Adrenal gland (tissue), 19 donors: Measurements from ENCODE around the gene MRPS16. TPM values are rescaled to one million over a fixed set of nuclear protein-coding genes. Genes with fewer than 3 reads are reported as not detected.

Source experiments
- DNase-seq, 7 donors: peaks; one replicate each; pipeline ENCODE4 v3.0.0-alpha.2; 2019 to 2020
- H3K27ac ChIP-seq, 5 donors: fragments of 200-600 bp; sonication (generic) in 4 of 5; 1 replicate in 3 of 5; 2 replicates in 2 of 5; pipeline versions ENCODE4 v1.5.1 to v1.8.0; 2016 to 2020; ENCODE audit warnings: mild to moderate bottlenecking in 1 of 5
- H3K27me3 ChIP-seq: fragments of 200-600 bp; 2 replicates; pipeline ENCODE4 v1.8.0; 2021
- H3K36me3 ChIP-seq, 2 donors: fragments of 200-600 bp; replicated peaks in 1 of 2; 1 replicate in 1 of 2; 2 replicates in 1 of 2; pipeline versions ENCODE4 v1.5.1 to v1.8.0; 2018 to 2022
- H3K4me1 ChIP-seq, 2 donors: fragments of 200-600 bp; replicated peaks in 1 of 2; 1 replicate in 1 of 2; 2 replicates in 1 of 2; pipeline versions ENCODE4 v1.5.1 to v1.8.0; 2018 to 2021
- H3K4me3 ChIP-seq, 4 donors: fragments of 200-600 bp; sonication (generic) in 3 of 4; one replicate each; pipeline ENCODE4 v1.5.1; 2016 to 2018
- H3K9me3 ChIP-seq, 3 donors: fragments of 200-600 bp; sonication (generic) in 1 of 3; replicated peaks in 1 of 3; 1 replicate in 2 of 3; 2 replicates in 1 of 3; pipeline versions ENCODE4 v1.5.1 to v1.8.0; 2016 to 2021
- POLR2A ChIP-seq, 2 donors: fragments of 450-650 bp; IDR thresholded peaks; one replicate each; pipeline ENCODE4 v1.6.1; 2017; ENCODE audit warnings: antibody characterized with exemption in 2 of 2, mild to moderate bottlenecking in 2 of 2, moderate library complexity in 1 of 2
- WGBS, 4 donors: extraction: QIAGEN DNeasy Blood & Tissue Kit in 2 of 4; methylation state at CpG; one replicate each; pipeline versions ENCODE4 v1.1.5 to v1.1.7; 2013 to 2017; 5-methylcytosine and 5-hydroxymethylcytosine counted together
- intact Hi-C, 2 donors: fragments of 100-400 bp; cut with DNase I; formaldehyde crosslinking; loops; one replicate each; pipeline versions ENCODE4 v1.14.1 to v1.15.0; 2022 to 2023
- long read RNA-seq, 10 donors: library from polyadenylated mRNA in 3 of 10; unstranded in 2 of 10; stranded (forward) in 1 of 10; transcript quantifications; one replicate each; pipeline ENCODE4 v2.0.0 and lab custom pipeline, GENCODE V29; 2021 to 2026
- polyA plus RNA-seq, 3 donors: library from polyadenylated mRNA; stranded (reverse); fragments of 200-250 nt in 2 of 3; fragments of 350-450 nt in 1 of 3; fragmentation: Illumina TruSeq in 1 of 3; extraction: RNeasy Lipid Tissue Mini Kit (QIAGEN cat#74804) in 1 of 3; gene quantifications; one replicate each; pipeline ENCODE4 v1.2.3, GENCODE V29; 2013 to 2014
- total RNA-seq, 9 donors: library from RNA; depleted of rRNA in 4 of 9; stranded (reverse); fragments of >200 nt in 4 of 9; fragments of 120-200 nt in 1 of 9; fragmentation: NEBNext Ultra II Directional in 1 of 9; extraction: Animal tissue kit (Norgen Biotek cat#: 25700) in 1 of 9; gene quantifications; one replicate each; pipeline versions ENCODE4 v1.1.0 to v1.2.4, GENCODE V29; 2013 to 2023
- TF ChIP-seq, protein P1 (sequence below), 6 experiments: fragments of 450-650 bp in 4 of 6; fragments of 200-600 bp in 2 of 6; sonication (generic) in 1 of 6; IDR thresholded peaks; 1 replicate in 5 of 6; 2 replicates in 1 of 6; pipeline versions ENCODE4 v1.5.1 to v1.8.0; 2016 to 2021; ENCODE audit warnings: antibody characterized with exemption in 6 of 6, mild to moderate bottlenecking in 2 of 6, moderate library complexity in 1 of 6
- donor health status: healthy with polysubstance abuse.
- donor health status: Bipolar disorder and iron deficiency.
- donor health status: DM: yes; HTN: yes; CAD: no.
- donor health status: DM: no; HTN: no; CAD: no.
- donor health status: DM: no; HTN: no; CAD: no.
- donor health status: DM: yes; HTN: yes; CAD: no.

MRPS16 gene
- total RNA-seq: 100 to 1,000 TPM in 4 of 9 donors, 10 to 100 TPM in 5; 37.6 to 128 (median 90.7) TPM
- polyA plus RNA-seq: 10 to 100 TPM; 46.9 to 92.6 (median 82.7) TPM
- long read RNA-seq, donor 1, transcript MRPS16-201 (3 exons, 866 nt): minor isoform, 5 of 106 reads
- long read RNA-seq, donor 1, transcript MRPS16-202 (3 exons, 2,634 nt): major isoform, 88 of 106 reads
- long read RNA-seq, donor 1, partial matches to known transcripts: 10 of 106 reads
- long read RNA-seq, donor 1, other reads (novel, unspliced or antisense): 0 of 106 reads
- long read RNA-seq, donor 2, transcript MRPS16-202 (3 exons, 2,634 nt): major isoform, 37 of 39 reads
- long read RNA-seq, donor 2, partial matches to known transcripts: 0 of 39 reads
- long read RNA-seq, donor 2, other reads (novel, unspliced or antisense): 0 of 39 reads
- long read RNA-seq, donor 3, transcript MRPS16-202 (3 exons, 2,634 nt): major isoform, 43 of 60 reads
- long read RNA-seq, donor 3, partial matches to known transcripts: 13 of 60 reads
- long read RNA-seq, donor 3, other reads (novel, unspliced or antisense): 0 of 60 reads
- long read RNA-seq, donor 4, transcript MRPS16-202 (3 exons, 2,634 nt): major isoform, 56 of 68 reads
- long read RNA-seq, donor 4, partial matches to known transcripts: 4 of 68 reads
- long read RNA-seq, donor 4, other reads (novel, unspliced or antisense): 7 of 68 reads
- long read RNA-seq, donor 5, transcript MRPS16-201 (3 exons, 866 nt): minor isoform, 5 of 140 reads
- long read RNA-seq, donor 5, transcript MRPS16-205 (3 exons, 2,580 nt): minor isoform, 8 of 140 reads
- long read RNA-seq, donor 5, transcript MRPS16-202 (3 exons, 2,634 nt): major isoform, 121 of 140 reads
- long read RNA-seq, donor 5, partial matches to known transcripts: 0 of 140 reads
- long read RNA-seq, donor 5, other reads (novel, unspliced or antisense): 5 of 140 reads
- long read RNA-seq, donor 6, transcript MRPS16-202 (3 exons, 2,634 nt): major isoform, 38 of 48 reads
- long read RNA-seq, donor 6, transcript MRPS16-201 (3 exons, 866 nt): minor isoform, 5 of 48 reads
- long read RNA-seq, donor 6, partial matches to known transcripts: 1 of 48 reads
- long read RNA-seq, donor 6, other reads (novel, unspliced or antisense): 4 of 48 reads
- long read RNA-seq, donor 7, transcript MRPS16-202 (3 exons, 2,634 nt): major isoform, 26 of 37 reads
- long read RNA-seq, donor 7, partial matches to known transcripts: 9 of 37 reads
- long read RNA-seq, donor 7, other reads (novel, unspliced or antisense): 0 of 37 reads
- long read RNA-seq, donor 8, transcript MRPS16-202 (3 exons, 2,634 nt): major isoform, 66 of 75 reads
- long read RNA-seq, donor 8, partial matches to known transcripts: 6 of 75 reads
- long read RNA-seq, donor 8, other reads (novel, unspliced or antisense): 0 of 75 reads
- long read RNA-seq, donor 9, transcript MRPS16-202 (3 exons, 2,634 nt): major isoform, 38 of 43 reads
- long read RNA-seq, donor 9, partial matches to known transcripts: 0 of 43 reads
- long read RNA-seq, donor 9, other reads (novel, unspliced or antisense): 0 of 43 reads
- long read RNA-seq, donor 10, transcript MRPS16-202 (3 exons, 2,634 nt): major isoform, 31 of 39 reads
- long read RNA-seq, donor 10, partial matches to known transcripts: 5 of 39 reads
- long read RNA-seq, donor 10, other reads (novel, unspliced or antisense): 0 of 39 reads

DNA sequence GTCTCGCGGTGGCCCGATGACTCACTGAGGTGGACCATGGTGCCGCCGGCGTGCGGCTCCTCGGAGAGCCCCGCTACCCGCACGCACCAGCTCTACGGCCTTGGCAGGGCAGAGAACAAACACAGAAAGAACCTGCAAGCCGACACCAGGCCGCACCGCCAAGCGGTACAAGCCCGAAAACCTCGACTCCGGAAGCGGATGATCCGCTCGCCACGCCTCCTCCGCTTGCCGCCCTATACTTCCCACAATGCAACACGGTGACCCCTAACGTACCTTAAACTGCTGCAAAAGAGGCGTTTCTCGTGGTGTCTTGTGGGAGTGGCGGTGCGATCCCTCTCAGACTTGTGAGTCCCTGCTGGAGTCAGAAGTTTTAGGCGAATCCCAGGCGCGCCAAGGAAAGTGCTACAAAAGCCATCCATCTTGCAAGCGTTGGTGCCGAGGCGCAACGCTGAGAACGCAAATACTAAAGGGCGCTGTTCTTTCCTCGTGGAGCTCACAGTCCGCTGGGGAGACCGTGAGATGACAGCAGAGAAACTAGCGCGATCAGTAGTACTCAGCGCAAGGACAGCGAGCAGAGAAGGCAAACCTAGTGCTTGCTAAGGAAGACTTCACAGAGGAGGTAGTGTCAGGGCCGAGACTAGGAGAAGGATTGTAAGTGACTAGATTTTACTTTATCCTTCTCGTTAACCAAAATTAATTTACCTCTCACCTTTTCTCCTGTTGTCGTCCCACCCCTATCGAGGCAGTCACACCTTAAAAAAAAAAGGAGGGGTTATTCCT is at the start of gene MRPS16:
Gene MRPS16, minus strand, starts transcription at position 200 of the 780 bp plus-strand sequence. Its CDS starts 162 bp downstream, at position 38.
- Histone ChIP-seq H3K4me1 (peaks cover 23 to 30% of the 10 kb centered on the region in 2 donors), H3K9me3 (no peaks in the 10 kb centered on the region), H3K27ac (peak within 1 kb of the TSS; percentile 83 to 99 (median 92)), H3K4me3 (peak within 1 kb of the TSS; percentile 15 to 95 (median 72)), H3K27me3 (no peaks in the 10 kb centered on the region), H3K36me3 (peaks cover 0 to 10% of the 10 kb centered on the region in 2 donors)
- TF ChIP-seq POLR2A (IDR thresholded peaks at IDR 0.05): peak; percentile 41 to 89
- TF ChIP-seq, protein P1, sequence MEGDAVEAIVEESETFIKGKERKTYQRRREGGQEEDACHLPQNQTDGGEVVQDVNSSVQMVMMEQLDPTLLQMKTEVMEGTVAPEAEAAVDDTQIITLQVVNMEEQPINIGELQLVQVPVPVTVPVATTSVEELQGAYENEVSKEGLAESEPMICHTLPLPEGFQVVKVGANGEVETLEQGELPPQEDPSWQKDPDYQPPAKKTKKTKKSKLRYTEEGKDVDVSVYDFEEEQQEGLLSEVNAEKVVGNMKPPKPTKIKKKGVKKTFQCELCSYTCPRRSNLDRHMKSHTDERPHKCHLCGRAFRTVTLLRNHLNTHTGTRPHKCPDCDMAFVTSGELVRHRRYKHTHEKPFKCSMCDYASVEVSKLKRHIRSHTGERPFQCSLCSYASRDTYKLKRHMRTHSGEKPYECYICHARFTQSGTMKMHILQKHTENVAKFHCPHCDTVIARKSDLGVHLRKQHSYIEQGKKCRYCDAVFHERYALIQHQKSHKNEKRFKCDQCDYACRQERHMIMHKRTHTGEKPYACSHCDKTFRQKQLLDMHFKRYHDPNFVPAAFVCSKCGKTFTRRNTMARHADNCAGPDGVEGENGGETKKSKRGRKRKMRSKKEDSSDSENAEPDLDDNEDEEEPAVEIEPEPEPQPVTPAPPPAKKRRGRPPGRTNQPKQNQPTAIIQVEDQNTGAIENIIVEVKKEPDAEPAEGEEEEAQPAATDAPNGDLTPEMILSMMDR (IDR thresholded peaks at IDR 0.05): peak in 2 of 6 experiments; percentile 12 to 18
- DNase-seq: peak; percentile 93 to 98 (median 97)
- intact Hi-C loops: no loop called here
- WGBS, 4 donors: 0 to 1% (median 1%) methylated on average over 32 to 51 of the region's 51 CpGs

DNA sequence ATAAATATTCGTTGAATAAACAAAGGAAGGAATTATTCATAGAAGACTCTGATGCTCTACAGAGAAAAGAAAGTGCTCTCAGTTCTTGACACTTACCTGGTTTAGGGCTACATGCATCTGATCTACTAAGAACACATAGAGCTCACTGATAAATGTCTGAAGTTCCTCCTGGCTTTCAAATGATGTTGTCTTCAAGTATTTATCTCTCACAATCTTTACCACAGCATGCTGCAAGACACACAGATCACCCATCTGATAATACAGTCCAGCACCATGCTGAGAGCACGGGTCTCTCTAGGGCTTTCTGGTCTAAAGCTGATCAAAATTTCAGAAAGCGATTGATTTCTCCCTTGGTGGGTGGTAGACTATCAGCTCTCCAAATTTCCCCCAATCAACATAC is 44.5 kb upstream of the MRPS16 start:
- intact Hi-C loops: no loop called here
- no peak for DNase-seq

DNA sequence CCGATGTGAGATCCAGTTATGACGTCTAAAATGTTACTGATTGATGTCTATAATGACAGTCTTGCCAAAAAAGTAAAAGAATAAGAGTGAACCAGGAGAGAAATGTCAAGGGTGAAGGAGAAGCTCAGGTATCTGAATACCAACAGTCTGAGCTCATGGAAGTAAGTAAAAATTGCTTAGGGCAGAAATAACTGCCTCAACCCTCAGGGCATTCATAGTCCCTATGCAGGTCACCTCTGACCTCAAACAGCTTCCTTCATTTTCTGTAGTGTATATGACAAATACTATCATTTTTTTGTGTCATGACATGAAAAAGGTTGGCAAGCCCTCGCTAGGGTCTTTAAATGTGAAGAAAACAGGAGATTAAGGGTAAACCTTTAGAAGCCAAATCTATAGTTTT is 41.0 kb upstream of the MRPS16 start:
- no peak overlapping the region for H3K27ac ChIP-seq
- H3K27me3 ChIP-seq: no peaks in the 10 kb centered on the region
- no peaks in the 10 kb centered on the region for H3K36me3 ChIP-seq
- 73 to 84% (median 80%) methylated on average over 3 of the region's 3 CpGs for WGBS, 4 donors
- TF ChIP-seq, protein P1 (IDR thresholded peaks at IDR 0.05): no peak
- TF ChIP-seq POLR2A (IDR thresholded peaks at IDR 0.05): no peak
- intact Hi-C loops: no loop called here
- no peaks in the 10 kb centered on the region for H3K9me3 ChIP-seq
- H3K4me1 ChIP-seq: no peaks in the 10 kb centered on the region
- no peak for DNase-seq
- no peak overlapping the region for H3K4me3 ChIP-seq

More for the DNA sequence above, 44.5 kb upstream of the MRPS16 start:
- WGBS, 4 donors: 77 to 91% (median 86%) methylated on average over 3 of the region's 3 CpGs
- Histone ChIP-seq H3K27ac (no peak overlapping the region), H3K4me3 (no peak overlapping the region), H3K9me3 (no peaks in the 10 kb centered on the region), H3K4me1 (no peaks in the 10 kb centered on the region), H3K36me3 (no peaks in the 10 kb centered on the region), H3K27me3 (no peaks in the 10 kb centered on the region)
- TF ChIP-seq, protein P1 (IDR thresholded peaks at IDR 0.05): no peak
- TF ChIP-seq POLR2A (IDR thresholded peaks at IDR 0.05): no peak
